ENCODE data around the gene SNTA1. TPM values are rescaled to one million over a fixed set of nuclear protein-coding genes. Genes with fewer than 3 reads are reported as not detected.
"Not testable (repeated sequence)": the region's sequence is repeated elsewhere in the genome, so short reads cannot be mapped to it uniquely, and the experiment has no call there.

Gene SNTA1
- 1 to 10 TPM; 5.6 to 6.9 TPM for total RNA-seq

- POLR2A ChIA-PET = interaction anchor here (0.8 to 2.9 kb wide), 14 partner anchors 9 to 669 kb away, joined by 3 to 17 read pairs (median 5); partner anchors contain the start of genes ACTL10, CBFA2T2, CDK5RAP1 and EIF2S2
- DNase-seq = peak; percentile 92
- CTCF ChIA-PET = interaction anchor here (0.8 to 3.3 kb wide), 7 partner anchors 42 to 277 kb away, joined by 3 to 24 read pairs (median 6); partner anchors contain the start of genes ACTL10, CDK5RAP1 and PXMP4
Measured at GRCh38 chr20:33443512-33444239, at the start of gene SNTA1. Gene SNTA1 (minus strand): TSS chr20:33443763. CDS start chr20:33443620, 143 bp downstream.

GRCh38 chr20:33490934-33491656 is 47.5 kb upstream of the SNTA1 start:
- Mint-ChIP-seq H3K4me3 (peak overlapping the region; percentile 84), H3K36me3 (ENCODE audit: low read depth) (peaks cover 3% of the 10 kb centered on the region), H3K9me3 (no peaks in the 10 kb centered on the region), H3K27me3 (no peaks in the 10 kb centered on the region), H3K27ac (peak overlapping the region; percentile 72), H3K4me1 (peaks cover 14% of the 10 kb centered on the region)
- CTCF ChIA-PET = interaction anchor here (1.2 to 1.7 kb wide), 3 partner anchors 10 to 177 kb away, joined by 3 to 12 read pairs (median 3); partner anchors contain the start of gene ACTL10
- POLR2A ChIA-PET = interaction anchor here (1.1 to 2.5 kb wide), 22 partner anchors 10 to 621 kb away, joined by 3 to 42 read pairs (median 7); partner anchors contain the start of genes ACTL10, C20orf144, CDK5RAP1 and EIF2S2
- no peak for DNase-seq

More at GRCh38 chr20:33443512-33444239, at the start of gene SNTA1:
- Mint-ChIP-seq H3K27me3 (peaks cover 12% of the 10 kb centered on the region), H3K4me1 (peaks cover 23% of the 10 kb centered on the region), H3K36me3 (ENCODE audit: low read depth) (no peaks in the 10 kb centered on the region), H3K9me3 (no peaks in the 10 kb centered on the region), H3K27ac (peak within 1 kb of the TSS; percentile 89), H3K4me3 (peak within 1 kb of the TSS; percentile 87)

- DNase-seq = peak; percentile 63
- peak within 1 kb of the TSS; percentile 84 for H3K4me3 Mint-ChIP-seq
- H3K27ac Mint-ChIP-seq = peak within 1 kb of the TSS; percentile 75
- H3K27me3 Mint-ChIP-seq = no peaks in the 10 kb centered on the region
- CTCF ChIA-PET = interaction anchor here (0.5 to 1.7 kb wide), 7 partner anchors 25 to 296 kb away, joined by 3 to 12 read pairs (median 3); partner anchors contain the start of genes ACTL10 and CDK5RAP1
- H3K4me1 Mint-ChIP-seq = peaks cover 14% of the 10 kb centered on the region
- H3K36me3 Mint-ChIP-seq (ENCODE audit: low read depth) = peaks cover 3% of the 10 kb centered on the region
- POLR2A ChIA-PET = interaction anchor here (0.7 to 2.5 kb wide), 36 partner anchors 10 to 622 kb away, joined by 3 to 42 read pairs (median 4); partner anchors contain the start of genes ACTL10, C20orf144, CDK5RAP1 and CHMP4B
- no peaks in the 10 kb centered on the region for H3K9me3 Mint-ChIP-seq
Measured at GRCh38 chr20:33490023-33490933, 46.7 kb upstream of the SNTA1 start, which contains the start of gene CBFA2T2. Gene CBFA2T2 (plus strand): TSS chr20:33490096. CDS start chr20:33490268, 172 bp downstream.

- H3K27ac Mint-ChIP-seq = peak overlapping the region; percentile 75
- peak; percentile 99 for DNase-seq
- H3K27me3 Mint-ChIP-seq = no peaks in the 10 kb centered on the region
- ChIA-PET POLR2A (interaction anchor here (0.7 to 2.5 kb wide), 36 partner anchors 9 to 623 kb away, joined by 3 to 42 read pairs (median 4); partner anchors contain the start of genes ACTL10, C20orf144, CDK5RAP1 and CHMP4B), CTCF (interaction anchor here (0.5 to 1.7 kb wide), 8 partner anchors 26 to 297 kb away, joined by 3 to 12 read pairs (median 3); partner anchors contain the start of genes ACTL10 and CDK5RAP1)
- peak overlapping the region; percentile 84 for H3K4me3 Mint-ChIP-seq
- H3K36me3 Mint-ChIP-seq (ENCODE audit: low read depth) = peaks cover 3% of the 10 kb centered on the region
- H3K4me1 Mint-ChIP-seq = peaks cover 14% of the 10 kb centered on the region
- no peaks in the 10 kb centered on the region for H3K9me3 Mint-ChIP-seq
Measured at GRCh38 chr20:33489495-33490022, 46.0 kb upstream of the SNTA1 start.

GRCh38 chr20:33488661-33489494 is 45.3 kb upstream of the SNTA1 start:
- not testable (repeated sequence) for H3K4me3 Mint-ChIP-seq; DNase-seq; H3K27me3 Mint-ChIP-seq; H3K36me3 Mint-ChIP-seq (ENCODE audit: low read depth); H3K9me3 Mint-ChIP-seq; H3K27ac Mint-ChIP-seq
- ChIA-PET CTCF (interaction anchor here (0.6 to 1.7 kb wide), 8 partner anchors 28 to 298 kb away, joined by 3 to 12 read pairs (median 3); partner anchors contain the start of genes ACTL10 and CDK5RAP1), POLR2A (interaction anchor here (0.8 to 2.5 kb wide), 22 partner anchors 9 to 623 kb away, joined by 3 to 42 read pairs (median 8); partner anchors contain the start of genes ACTL10, C20orf144, CDK5RAP1 and EIF2S2)
- H3K4me1 Mint-ChIP-seq = peaks cover 14% of the 10 kb centered on the region

- peaks cover 3% of the 10 kb centered on the region for H3K36me3 Mint-ChIP-seq (ENCODE audit: low read depth)
- POLR2A ChIA-PET = interaction anchor here (0.8 to 2.5 kb wide), 5 partner anchors 20 to 505 kb away, joined by 3 to 42 read pairs (median 16); partner anchors contain the start of genes C20orf144 and RALY
Measured at GRCh38 chr20:33488201-33488600, 44.6 kb upstream of the SNTA1 start.

GRCh38 chr20:33483186-33483585 is 39.6 kb upstream of the SNTA1 start:
- H3K36me3 Mint-ChIP-seq (ENCODE audit: low read depth); POLR2A ChIA-PET; H3K27ac Mint-ChIP-seq; H3K9me3 Mint-ChIP-seq; H3K27me3 Mint-ChIP-seq; H3K4me3 Mint-ChIP-seq; H3K4me1 Mint-ChIP-seq; CTCF ChIA-PET; DNase-seq: not testable (repeated sequence)

More at GRCh38 chr20:33488201-33488600, 44.6 kb upstream of the SNTA1 start:
- H3K27ac Mint-ChIP-seq = no peak overlapping the region
- no peak overlapping the region for H3K4me3 Mint-ChIP-seq
- H3K27me3 Mint-ChIP-seq = no peaks in the 10 kb centered on the region
- CTCF ChIA-PET = interaction anchor here (0.6 to 1.1 kb wide), 2 partner anchors 34 to 116 kb away, joined by 3 read pairs; no protein-coding TSS in a partner anchor
- H3K4me1 Mint-ChIP-seq = peaks cover 12% of the 10 kb centered on the region
- H3K9me3 Mint-ChIP-seq = no peaks in the 10 kb centered on the region
- no peak for DNase-seq

- Mint-ChIP-seq H3K36me3 (ENCODE audit: low read depth) (no peaks in the 10 kb centered on the region), H3K27ac (no peak overlapping the region), H3K4me1 (no peaks in the 10 kb centered on the region), H3K27me3 (no peaks in the 10 kb centered on the region), H3K9me3 (no peaks in the 10 kb centered on the region), H3K4me3 (no peak overlapping the region)
- CTCF ChIA-PET = no interaction called here
- POLR2A ChIA-PET = no interaction called here
- DNase-seq = no peak
Measured at GRCh38 chr20:33482581-33482980, 39.0 kb upstream of the SNTA1 start.

- H3K4me1 Mint-ChIP-seq = no peaks in the 10 kb centered on the region
- H3K36me3 Mint-ChIP-seq (ENCODE audit: low read depth) = no peaks in the 10 kb centered on the region
- H3K27me3 Mint-ChIP-seq = no peaks in the 10 kb centered on the region
- H3K27ac Mint-ChIP-seq = no peak overlapping the region
- DNase-seq = no peak
- H3K4me3 Mint-ChIP-seq = no peak overlapping the region
- H3K9me3 Mint-ChIP-seq = no peaks in the 10 kb centered on the region
- POLR2A ChIA-PET = no interaction called here
- CTCF ChIA-PET = no interaction called here
Measured at GRCh38 chr20:33481431-33481941, 37.9 kb upstream of the SNTA1 start.

- CTCF ChIA-PET = no interaction called here
- POLR2A ChIA-PET = interaction anchor here (2.1 kb wide), 1 partner anchor 10 kb away, joined by 7 read pairs; the partner anchor contains the start of gene CBFA2T2
- Mint-ChIP-seq H3K27ac (no peak overlapping the region), H3K9me3 (no peaks in the 10 kb centered on the region), H3K4me1 (no peaks in the 10 kb centered on the region), H3K4me3 (no peak overlapping the region), H3K36me3 (ENCODE audit: low read depth) (no peaks in the 10 kb centered on the region), H3K27me3 (no peaks in the 10 kb centered on the region)
- DNase-seq = no peak
Measured at GRCh38 chr20:33480048-33480447, 36.5 kb upstream of the SNTA1 start.
